Parietal lobe (tissue), 2 donors: ENCODE measurements around the gene UQCRC1. TPM values are rescaled to one million over a fixed set of nuclear protein-coding genes. Genes with fewer than 3 reads are reported as not detected.

Experiments
- small RNA-seq: library from RNA; depleted of rRNA; stranded (forward); fragments of <200 nt; gene quantifications from one replicate; pipeline ENCODE3, GENCODE V24; 2014; ENCODE audit warnings: low replicate concordance
- total RNA-seq: library from RNA; depleted of rRNA; stranded (reverse); fragments of >200 nt; gene quantifications from one replicate; pipeline ENCODE4 v1.2.3, GENCODE V29; 2014

Gene UQCRC1
- total RNA-seq = 145 TPM

DNA sequence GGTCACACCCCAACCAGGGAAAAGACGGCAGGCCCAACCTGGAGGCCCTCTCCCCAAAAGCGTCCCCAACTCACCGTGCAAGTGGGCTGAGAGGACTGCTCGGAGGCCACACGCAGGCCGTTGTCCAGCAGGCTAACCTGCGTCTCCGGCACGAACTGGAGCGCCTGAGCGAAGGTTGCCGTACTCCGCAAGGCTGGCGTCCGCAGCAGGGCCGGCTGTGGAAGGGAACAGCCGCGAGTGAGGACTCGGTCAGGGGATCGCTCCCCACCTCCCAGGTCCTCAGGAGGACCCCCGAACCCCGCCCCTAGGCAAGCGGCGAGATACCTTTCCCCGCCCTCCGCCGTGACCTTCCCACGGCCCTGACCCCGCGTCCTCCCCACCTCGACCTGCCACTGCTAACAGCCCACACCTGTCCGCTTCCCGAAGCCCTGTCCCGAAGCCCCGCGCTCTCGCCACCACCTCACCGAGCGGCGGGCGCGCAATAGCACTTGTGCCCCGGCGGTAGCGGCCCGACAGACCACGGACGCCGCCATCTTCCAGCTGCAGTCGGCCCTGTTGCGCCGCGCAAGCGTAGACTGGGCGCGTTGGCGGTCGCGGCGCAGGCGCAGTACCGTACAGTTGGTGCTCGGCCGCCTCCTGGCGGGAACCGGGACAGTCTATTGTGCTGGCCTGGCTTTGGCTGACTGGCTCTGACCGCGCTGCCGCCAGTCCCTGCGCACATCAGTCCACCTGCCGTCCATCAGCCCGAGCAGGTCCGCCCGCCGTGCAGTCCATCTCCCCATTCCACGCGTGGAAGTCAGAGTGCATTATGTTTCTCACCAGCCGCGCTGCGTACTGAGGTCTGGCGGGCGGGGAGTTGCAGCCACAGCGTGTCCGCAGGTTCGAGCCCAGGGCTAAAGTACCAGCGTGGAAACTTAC is at the start of gene UQCRC1:
Gene UQCRC1 (minus strand): TSS at position 559 of the 918 bp plus-strand sequence. CDS start 26 bp downstream, at position 533.

DNA sequence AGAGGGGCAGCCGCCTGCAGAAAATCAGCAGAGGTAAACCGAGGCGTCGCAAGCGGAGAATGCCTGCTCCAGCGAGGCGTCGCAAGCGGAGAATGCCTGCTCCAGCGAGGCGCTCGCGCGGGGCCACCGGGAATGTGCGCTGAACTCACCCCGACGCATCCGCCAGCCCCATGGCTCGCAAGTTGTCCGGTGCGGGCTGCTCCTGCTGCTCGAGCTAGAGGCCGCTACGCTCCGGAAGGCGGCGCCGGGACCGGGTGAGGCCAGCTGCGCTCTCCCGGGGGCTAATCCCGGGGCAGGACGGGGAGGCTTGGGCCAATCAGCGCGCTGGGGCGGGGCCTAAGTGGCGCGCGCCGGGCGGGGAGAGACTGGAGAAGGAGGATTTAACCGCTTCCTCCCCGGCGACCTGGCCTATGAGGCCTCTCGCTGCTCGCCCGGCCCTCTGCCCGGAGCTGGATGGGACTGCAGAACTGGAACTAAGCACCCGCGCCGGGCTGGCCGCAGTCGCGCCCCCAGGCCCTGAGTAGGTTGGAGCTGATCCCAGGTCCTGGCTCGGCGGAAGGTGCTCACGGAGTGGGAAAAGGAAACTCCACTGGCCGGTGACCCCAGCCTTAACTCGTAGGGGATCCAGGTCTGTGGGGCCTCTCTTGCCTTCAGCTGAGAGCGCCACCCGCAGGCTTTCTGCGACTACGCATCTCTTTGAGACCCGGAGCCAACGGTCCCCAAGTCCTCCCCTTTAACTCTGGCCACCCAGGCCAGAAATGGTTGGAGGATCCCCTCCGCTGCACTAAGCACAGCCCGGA is 26.0 kb upstream of the UQCRC1 start, which contains the start of gene SLC26A6:
Gene SLC26A6 (minus strand): TSS at position 240 of the 800 bp plus-strand sequence. CDS start 68 bp downstream, at position 172.

DNA sequence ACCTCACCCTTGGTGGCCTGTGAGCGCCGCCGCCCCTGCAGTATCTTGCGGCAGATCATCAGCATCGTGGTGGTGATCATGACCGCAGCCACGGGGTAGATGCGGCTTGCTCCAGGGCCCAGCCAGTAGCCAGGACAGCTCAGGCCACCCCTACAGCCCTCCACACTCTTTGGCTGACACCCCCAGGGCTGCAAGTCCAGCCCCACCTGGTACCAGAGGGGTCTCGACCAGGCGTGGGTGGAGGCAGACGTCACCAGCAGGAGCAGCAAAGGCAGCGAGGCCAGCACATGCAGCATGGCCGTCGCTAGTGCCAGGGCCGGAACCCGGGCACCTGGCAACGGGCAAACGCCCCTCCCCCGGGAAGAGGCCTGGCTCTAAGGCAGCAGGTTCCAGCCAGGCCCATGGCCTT is 12.0 kb upstream of the UQCRC1 start, which contains the start of gene TMEM89:
Gene TMEM89 (minus strand): TSS at position 309 of the 409 bp plus-strand sequence. CDS start 13 bp downstream, at position 296.

DNA sequence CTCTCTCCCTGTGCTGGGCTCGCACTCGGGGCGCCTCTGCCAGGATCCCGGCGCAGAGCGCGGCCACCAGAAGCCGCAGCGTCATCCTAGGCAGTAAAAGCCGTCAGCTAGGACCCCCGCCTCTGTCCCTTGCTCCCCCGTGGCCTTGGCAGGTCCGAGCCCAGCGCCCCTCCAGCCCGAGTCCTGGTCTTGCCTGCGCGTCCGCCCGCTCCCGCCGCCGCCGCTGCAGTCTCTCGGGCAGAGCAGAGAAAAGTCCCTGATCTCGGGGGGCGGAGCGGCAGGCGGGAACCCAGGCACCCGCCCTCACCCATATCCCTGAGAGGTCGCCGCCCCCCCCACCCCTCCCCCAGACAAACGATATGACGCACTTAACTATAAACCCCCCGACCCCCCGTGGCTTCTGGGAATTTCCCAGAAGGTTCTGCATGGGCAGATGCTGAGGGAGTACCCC is 14.3 kb downstream of the UQCRC1 start, which contains the start of gene COL7A1:
Gene COL7A1 (minus strand): TSS at position 255 of the 451 bp plus-strand sequence. CDS start 170 bp downstream, at position 85.

DNA sequence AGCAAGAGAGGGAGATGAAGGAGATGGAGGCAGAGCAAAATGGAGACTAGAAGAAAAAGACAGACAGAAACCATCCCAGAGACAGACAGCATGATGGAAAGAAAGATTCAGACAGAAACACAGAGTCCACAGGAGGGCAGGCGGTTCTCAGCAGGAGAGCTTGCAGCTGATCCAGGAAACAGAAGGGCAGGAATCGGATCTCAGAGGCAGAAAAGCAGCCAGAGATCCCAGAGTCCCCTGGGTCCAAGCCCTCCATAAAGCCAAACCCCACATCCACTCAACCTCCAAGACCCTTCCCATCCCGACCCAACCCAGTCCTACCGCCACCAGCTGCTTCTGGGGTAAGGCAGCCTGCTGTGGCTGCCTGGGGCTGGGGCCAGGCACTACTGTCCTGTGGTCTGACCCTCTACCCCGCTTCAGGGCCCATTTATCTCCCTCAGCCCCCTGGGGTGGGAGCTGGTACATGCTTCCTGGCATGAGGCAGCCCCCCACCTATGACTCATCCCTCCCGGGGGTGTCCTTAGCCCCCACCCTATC is 46.0 kb downstream of the UQCRC1 start, which contains the start of gene UCN2:
Gene UCN2 (minus strand): TSS at position 400 of the 537 bp plus-strand sequence. CDS start 657 bp downstream, outside the sequence.

DNA sequence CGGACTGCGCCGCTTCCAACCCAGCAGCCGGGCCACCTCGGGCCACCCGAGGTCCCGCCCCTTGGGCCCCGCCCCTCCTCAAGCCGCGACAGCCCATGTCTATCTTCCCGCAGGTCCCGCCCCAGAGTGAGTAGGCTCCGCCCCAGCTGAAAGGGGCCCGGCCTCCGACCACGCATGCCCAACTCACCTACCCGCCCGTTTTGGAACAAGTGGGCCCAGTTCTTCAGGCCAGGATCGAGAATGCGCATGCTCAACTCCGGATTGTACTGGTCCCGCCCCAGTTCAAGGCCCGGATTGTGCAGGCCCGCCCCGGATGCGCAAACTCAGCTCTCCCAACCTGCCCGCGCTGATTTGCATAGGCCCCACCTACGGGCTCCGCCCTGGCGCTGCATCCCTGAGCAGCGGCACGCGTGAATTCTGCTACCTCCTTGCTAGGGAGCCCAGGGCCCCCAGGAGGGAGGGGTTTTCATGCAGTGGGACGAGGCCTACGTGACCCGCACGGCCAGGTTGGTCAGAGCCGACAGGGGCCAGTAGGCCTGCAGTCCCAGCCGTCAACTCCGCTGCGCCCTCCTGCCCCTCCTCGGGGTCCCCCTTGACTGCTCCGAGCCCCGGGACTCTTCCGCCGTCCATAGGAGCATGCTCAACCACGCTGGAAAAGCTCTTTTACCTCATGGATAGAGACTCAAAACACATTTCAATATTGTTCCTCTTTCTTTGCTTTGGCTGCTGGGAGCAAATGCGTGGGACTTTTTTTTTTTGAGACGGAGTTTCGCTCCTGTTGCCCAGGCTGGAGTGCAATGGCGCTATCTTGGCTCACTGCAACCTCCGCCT is 52.4 kb downstream of the UQCRC1 start, which contains the start of gene PFKFB4:
Gene PFKFB4 (minus strand): TSS at position 8 of the 831 bp plus-strand sequence. CDS start 26 bp downstream, outside the sequence.

Small RNA genes lying within 50 kb of the gene (small RNA-seq; reads per million reads assigned to genes)
- gene MIR6823 = not detected

Other genes starting within 250 kb of the UQCRC1 start
- 2.8 TPM for gene FBXW12, start 237.4 kb downstream of the UQCRC1 start, total RNA-seq
- gene PLXNB1, start 179.6 kb downstream of the UQCRC1 start, total RNA-seq = 152 TPM
- gene CCDC51, start 169.5 kb downstream of the UQCRC1 start, total RNA-seq = 6.9 TPM
- 80.4 TPM for gene TMA7, start 169.4 kb downstream of the UQCRC1 start, total RNA-seq
- gene ATRIP, start 162.9 kb downstream of the UQCRC1 start, total RNA-seq = 9.7 TPM
- 64.8 TPM for gene SHISA5, start 105.5 kb downstream of the UQCRC1 start, total RNA-seq
- 33.2 TPM for gene PFKFB4, start 52.8 kb downstream of the UQCRC1 start, total RNA-seq
- gene UCN2, start 45.9 kb downstream of the UQCRC1 start, total RNA-seq = not detected
- 4.1 TPM for gene COL7A1, start 14.3 kb downstream of the UQCRC1 start, total RNA-seq
- not detected for gene TMEM89, start 12.1 kb upstream of the UQCRC1 start, total RNA-seq
- gene SLC26A6, start 25.8 kb upstream of the UQCRC1 start, total RNA-seq = 8.8 TPM
- 67.9 TPM for gene CELSR3, start 53.2 kb upstream of the UQCRC1 start, total RNA-seq
- 18.5 TPM for gene NCKIPSD, start 76.3 kb upstream of the UQCRC1 start, total RNA-seq
- 147 TPM for gene IP6K2, start 107.6 kb upstream of the UQCRC1 start, total RNA-seq
- 26.3 TPM for gene PRKAR2A, start 238.2 kb upstream of the UQCRC1 start, total RNA-seq